K562 (cell line): ENCODE data around the gene AGAP1. TPM values are rescaled to one million over a fixed set of nuclear protein-coding genes. Genes with fewer than 3 reads are reported as not detected.

Source experiments
- ATAC-seq: fragments of 200-7000 bp; cut with Tn5 transposase; 3 replicates; pipeline ENCODE4 v1.9.1; 2020; ENCODE audit warnings: moderate library complexity
- BruUV-seq: library from RNA; stranded (reverse); fragments of 400-500 nt; replicated peaks from 2 replicates; lab custom pipeline; 2021; lab: Mats Ljungman, UMichigan
- CTCF ChIA-PET: fragments of 300-600 bp; formaldehyde crosslinking; extraction: SDS; loops from one replicate; lab custom pipeline; 2021; ENCODE audit warnings: low intra/inter-chr PET ratio; lab: Yijun Ruan, JAX
- POLR2A ChIA-PET: fragments of 300-600, 350-650 bp; sonication (Branson Sonifier 250); formaldehyde crosslinking; extraction: SDS; loops from one replicate; lab custom pipeline; 2021; ENCODE audit warnings: antibody characterized with exemption, inconsistent platforms; lab: Yijun Ruan, JAX
- DNase-seq, 4 experiments: peaks; one replicate each; pipeline versions ENCODE4 v3.0.0 to v3.0.0-alpha.2; 2011 to 2018; ENCODE audit warnings: low spot score in 3 of 4, mixed read lengths in 3 of 4; ENCODE audit errors: extremely low read depth in 1 of 4
- FAIRE-seq: peaks from 2 replicates; lab custom pipeline; 2011; peaks lifted over from hg19 to GRCh38; lab: Jason Lieb, UNC
- H2AFZ ChIP-seq: 2 replicates; pipeline ENCODE4 v1.6.0; 2011; ENCODE audit warnings: low read depth, low read length, control low read depth, inconsistent platforms
- H3K27ac ChIP-seq: fragments of 200-600 bp; 3 replicates; pipeline ENCODE4 v1.8.0; 2011; ENCODE audit warnings: low read depth, mild to moderate bottlenecking, control low read depth, inconsistent platforms, low read length, moderate library complexity, mixed read lengths; ENCODE audit errors: extremely low read depth
- H3K27me3 ChIP-seq, 2 experiments: fragments of 300-600 bp in 1 of 2; 2 replicates in 1 of 2; 3 replicates in 1 of 2; pipeline versions ENCODE4 v1.6.0 to v1.8.0; 2011; ENCODE audit warnings: inconsistent platforms in 2 of 2, low read length in 2 of 2, mild to moderate bottlenecking in 1 of 2, mixed read lengths in 1 of 2, moderate library complexity in 1 of 2; ENCODE audit not compliant: control insufficient read depth in 2 of 2, insufficient read depth in 2 of 2
- H3K36me3 ChIP-seq: fragments of 300-600 bp; 3 replicates; pipeline ENCODE4 v1.8.0; 2011; ENCODE audit warnings: mild to moderate bottlenecking, low read length, inconsistent platforms; ENCODE audit not compliant: control insufficient read depth, insufficient read depth
- H3K4me1 ChIP-seq, 2 experiments: fragments of 200-600 bp in 1 of 2; replicated peaks in 1 of 2; 2 replicates in 1 of 2; 3 replicates in 1 of 2; pipeline versions ENCODE4 v1.5.1 to v1.8.0; 2011; ENCODE audit warnings: inconsistent platforms in 2 of 2, low read length in 2 of 2, mild to moderate bottlenecking in 1 of 2, mixed read lengths in 1 of 2, moderate library complexity in 1 of 2; ENCODE audit not compliant: control insufficient read depth in 2 of 2, insufficient read depth in 2 of 2
- H3K4me2 ChIP-seq: 2 replicates; pipeline ENCODE4 v1.6.1; 2011; ENCODE audit warnings: low read length, control low read depth, inconsistent platforms, mixed read lengths; ENCODE audit not compliant: insufficient read depth
- H3K4me3 ChIP-seq: fragments of 200-600 bp; sonication (generic), shearing (Covaris generic); 2 replicates; pipeline ENCODE4 v1.5.1; 2016; ENCODE audit warnings: control low read depth, inconsistent platforms
- H3K79me2 ChIP-seq: fragments of 200-600 bp; 3 replicates; pipeline ENCODE4 v1.8.0; 2011; ENCODE audit warnings: low read length, inconsistent platforms; ENCODE audit not compliant: control insufficient read depth, insufficient read depth
- H3K9ac ChIP-seq, 2 experiments: 2 replicates each; pipeline versions ENCODE4 v1.6.0 to v1.6.1; 2011; ENCODE audit warnings: low read depth in 2 of 2, low read length in 2 of 2, control low read depth in 1 of 2, inconsistent platforms in 1 of 2, mild to moderate bottlenecking in 1 of 2, mixed read lengths in 1 of 2; ENCODE audit not compliant: insufficient read depth in 1 of 2
- H3K9me1 ChIP-seq: one replicate; pipeline ENCODE4 v1.6.0; 2011; ENCODE audit warnings: inconsistent platforms, mild to moderate bottlenecking, low read length, moderate library complexity; ENCODE audit not compliant: control insufficient read depth, insufficient read depth
- H3K9me3 ChIP-seq: replicated peaks from 2 replicates; pipeline ENCODE4 v1.5.1; 2011; ENCODE audit warnings: low read depth, low read length, inconsistent platforms; ENCODE audit not compliant: control insufficient read depth, insufficient read depth
- H4K20me1 ChIP-seq: replicated peaks from 2 replicates; pipeline ENCODE4 v1.6.1; 2011; ENCODE audit warnings: low read length, inconsistent platforms, mixed read lengths; ENCODE audit not compliant: control insufficient read depth, insufficient read depth
- CBX1 ChIP-seq: sonication (generic); IDR thresholded peaks from 2 replicates; pipeline ENCODE4 v1.6.1; 2016; ENCODE audit warnings: antibody characterized with exemption, low read depth, mild to moderate bottlenecking
- FOS ChIP-seq: IDR thresholded peaks from 3 replicates; pipeline ENCODE4 v1.6.1; 2011; ENCODE audit not compliant: insufficient read length; ENCODE audit errors: extremely low read depth
- HNRNPL ChIP-seq: fragments of 200-400 bp; formaldehyde crosslinking; IDR thresholded peaks from 2 replicates; pipeline ENCODE4 v1.6.1; 2017; ENCODE audit warnings: low read depth, mild to moderate bottlenecking, low read length
- JUND ChIP-seq, 2 experiments: IDR thresholded peaks; 2 replicates in 1 of 2; 3 replicates in 1 of 2; pipeline ENCODE4 v1.6.1; 2011; ENCODE audit warnings: borderline replicate concordance in 2 of 2, low read depth in 2 of 2, low read length in 2 of 2, improper control_type of control experiment in 1 of 2, missing biosample characterization in 1 of 2, missing genetic modification characterization in 1 of 2, missing genetic modification reagents in 1 of 2
- KLF6 ChIP-seq: fragments of 250-450 bp; sonication (Bioruptor Pico); IDR thresholded peaks from 2 replicates; pipeline ENCODE4 v1.4.0; 2020; ENCODE audit warnings: mild to moderate bottlenecking, moderate library complexity, borderline replicate concordance
- NR2C1 ChIP-seq, 2 experiments: fragments of 450-650 bp; IDR thresholded peaks; 2 replicates each; pipeline ENCODE4 v1.6.1; 2017; ENCODE audit warnings: mild to moderate bottlenecking in 2 of 2, antibody characterized with exemption in 1 of 2, inconsistent platforms in 1 of 2, missing compliant biosample characterization in 1 of 2, missing genetic modification characterization in 1 of 2
- NUFIP1 ChIP-seq: fragments of 450-650 bp; IDR thresholded peaks from 2 replicates; pipeline ENCODE4 v1.6.1; 2018; ENCODE audit not compliant: partially characterized antibody
- PML ChIP-seq: IDR thresholded peaks from 2 replicates; pipeline ENCODE4 v1.6.1; 2012; ENCODE audit warnings: low read length, inconsistent platforms
- POLR2B ChIP-seq: fragments of 450-650 bp; IDR thresholded peaks from 2 replicates; pipeline ENCODE4 v1.6.1; 2018; ENCODE audit warnings: low read depth; ENCODE audit not compliant: partially characterized antibody
- RFX1 ChIP-seq: fragments of 450-650 bp; IDR thresholded peaks from 2 replicates; pipeline ENCODE4 v1.6.1; 2016; ENCODE audit warnings: mild to moderate bottlenecking, moderate library complexity
- RFX5 ChIP-seq: IDR thresholded peaks from 2 replicates; pipeline ENCODE4 v1.6.1; 2011; ENCODE audit warnings: low read depth, mild to moderate bottlenecking, improper control_type of control experiment, low read length
- SAFB2 ChIP-seq: fragments of 200-400 bp; formaldehyde crosslinking; IDR thresholded peaks from 2 replicates; pipeline ENCODE4 v1.6.1; 2018; ENCODE audit warnings: borderline replicate concordance, low read length, low read depth, moderate library complexity; ENCODE audit not compliant: severe bottlenecking
- SRF ChIP-seq, 2 experiments: fragments of 250-450, 450-650 bp in 1 of 2; sonication (Bioruptor Pico) in 1 of 2; sonication (generic) in 1 of 2; formaldehyde crosslinking; IDR thresholded peaks; 2 replicates each; pipeline versions ENCODE4 v1.5.0 to v1.5.1; 2020 to 2022; ENCODE audit warnings: mild to moderate bottlenecking in 1 of 2, missing genetic modification reagents in 1 of 2
- TBP ChIP-seq: optimal IDR thresholded peaks from 2 replicates; pipeline ENCODE3; 2011; ENCODE audit warnings: low read depth, low read length, improper control_type of control experiment
- XRCC4 ChIP-seq: IDR thresholded peaks from one replicate; pipeline ENCODE4 v1.6.1; 2011; ENCODE audit not compliant: insufficient read depth, insufficient read length; ENCODE audit errors: extremely low read depth
- ZKSCAN3 ChIP-seq: fragments of 250-450 bp; sonication (Bioruptor Pico); IDR thresholded peaks from 2 replicates; pipeline ENCODE4 v1.4.0; 2020
- ZNF518B ChIP-seq: fragments of 250-450 bp; sonication (Bioruptor Pico); IDR thresholded peaks from 2 replicates; pipeline ENCODE4 v1.5.0; 2021; ENCODE audit warnings: mild to moderate bottlenecking, moderate library complexity
- WGBS: fragments of 100-300 bp; shearing (Covaris generic); methylation state at CpG from one replicate; pipeline ENCODE4 v1.1.6; 2016; ENCODE audit warnings: low coverage, mixed read lengths; ENCODE audit not compliant: insufficient coverage; ENCODE audit errors: missing lambda C conversion rate; 5-methylcytosine and 5-hydroxymethylcytosine counted together
- in situ Hi-C: fragments of 300-500 bp; cut with MboI; formaldehyde crosslinking; loops from 4 replicates; pipeline ENCODE4 v1.15.0; 2018; ENCODE audit warnings: inconsistent platforms, mixed read lengths
- intact Hi-C: fragments of 100-400 bp; cut with micrococcal nuclease; formaldehyde crosslinking; loops from 2 replicates; pipeline ENCODE4 v1.14.2; 2022
- polyA plus RNA-seq, 8 experiments: library from polyadenylated mRNA; depleted of rRNA in 4 of 8; stranded (reverse) in 5 of 8; unstranded in 3 of 8; fragments of >200 nt; fragmentation: Nextera tagmentation in 2 of 8; fragmentation: Illumina TruSeq in 1 of 8; extraction: Ambion mirVana in 2 of 8; extraction: Trizol in 1 of 8; gene quantifications; 2 replicates each; pipeline versions ENCODE4 v1.2.1 to v1.2.3, GENCODE V29; 2011 to 2014; ENCODE audit warnings: inconsistent platforms in 1 of 8, missing spikeins in 1 of 8
- total RNA-seq, 7 experiments: library from RNA; depleted of rRNA in 6 of 7; stranded (reverse); fragments of >200 nt in 6 of 7; fragmentation: Illumina TruSeq in 2 of 7; extraction: Trizol in 2 of 7; gene quantifications; 2 replicates each; pipeline versions ENCODE4 v1.2.1 to v1.2.3, GENCODE V29; 2011 to 2021; ENCODE audit warnings: low replicate concordance in 1 of 7

Gene AGAP1
- total and polyA plus RNA-seq, 9 of the 15 experiments (the other 6 are each of a cell fraction or from before 2014, with no cell fraction given) = 1.3 to 24.0 (median 10.6) TPM

GRCh38 chr2:236157366-236157765, 663.5 kb downstream of the AGAP1 start (continued):
- TF ChIP-seq KLF6 (CRISPR knock-in tag) (no peak), RFX5 (no peak), ZNF518B (CRISPR knock-in tag) (no peak)

- H3K36me3 ChIP-seq = no peaks in the 10 kb centered on the region
- ChIA-PET POLR2A (interaction anchor here (0.6 to 1.0 kb wide), 2 partner anchors 9 to 10 kb away, joined by 3 read pairs; partner anchors contain the start of gene GBX2), CTCF (no interaction called here)
- intact Hi-C loops = no loop called here
- no peak overlapping the region for H3K4me3 ChIP-seq
- FAIRE-seq (no peak), DNase-seq (no peak), ATAC-seq (no peak)
- TF ChIP-seq FOS (no peak), HNRNPL (no peak), RFX5 (no peak), XRCC4 (no peak), PML (no peak), ZKSCAN3 (no peak), CBX1 (no peak), SRF (CRISPR knock-in tag; IDR thresholded peaks at IDR 0.05) (no peak), POLR2B (no peak), NUFIP1 (no peak), TBP (no peak), RFX1 (no peak), SAFB2 (no peak), NR2C1 (IDR thresholded peaks at IDR 0.05) (no peak), NR2C1 (tag; IDR thresholded peaks at IDR 0.05) (no peak), JUND (IDR thresholded peaks at IDR 0.05; ENCODE audit: borderline replicate concordance, low read depth, low read length) (no peak), JUND (tag; IDR thresholded peaks at IDR 0.05; ENCODE audit: borderline replicate concordance, low read depth, low read length) (no peak)
- in situ Hi-C loops = no loop called here
- no peaks in the 10 kb centered on the region for H4K20me1 ChIP-seq
- 18% methylated on average over 7 of the region's 10 CpGs for WGBS
- H3K79me2 ChIP-seq = no peaks in the 10 kb centered on the region
- H3K9me3 ChIP-seq = no peaks in the 10 kb centered on the region
- H3K9ac ChIP-seq = no peak overlapping the region
- H3K4me2 ChIP-seq = no peak overlapping the region
- H3K4me1 ChIP-seq = peaks cover 0 to 7% of the 10 kb centered on the region in 2 experiments; a peak in 2 of 5 replicates
- H3K27ac ChIP-seq = no peak overlapping the region
- no peaks in the 10 kb centered on the region for H3K9me1 ChIP-seq
- no peak overlapping the region for H2AFZ ChIP-seq
- peaks cover 3 to 40% of the 10 kb centered on the region in 2 experiments; a peak in 3 of 5 replicates for H3K27me3 ChIP-seq
- BruUV-seq = no TSS peak
Measured at GRCh38 chr2:236157815-236158498, 664.1 kb downstream of the AGAP1 start.
